Measurements from ENCODE around the gene DSP.

GRCh38 chr6:7580927-7581618, 39.6 kb downstream of the DSP start:
- TF ChIP-seq CTCF (IDR thresholded peaks at IDR 0.05): no peak
- no peak for TF ChIP-seq SIN3A (IDR thresholded peaks at IDR 0.05; ENCODE audit: borderline replicate concordance, insufficient read depth, low read depth, low read length)
- no peak for TF ChIP-seq POLR2AphosphoS5 (IDR thresholded peaks at IDR 0.05; ENCODE audit: low read depth, low read length)
- TF ChIP-seq, protein P1, sequence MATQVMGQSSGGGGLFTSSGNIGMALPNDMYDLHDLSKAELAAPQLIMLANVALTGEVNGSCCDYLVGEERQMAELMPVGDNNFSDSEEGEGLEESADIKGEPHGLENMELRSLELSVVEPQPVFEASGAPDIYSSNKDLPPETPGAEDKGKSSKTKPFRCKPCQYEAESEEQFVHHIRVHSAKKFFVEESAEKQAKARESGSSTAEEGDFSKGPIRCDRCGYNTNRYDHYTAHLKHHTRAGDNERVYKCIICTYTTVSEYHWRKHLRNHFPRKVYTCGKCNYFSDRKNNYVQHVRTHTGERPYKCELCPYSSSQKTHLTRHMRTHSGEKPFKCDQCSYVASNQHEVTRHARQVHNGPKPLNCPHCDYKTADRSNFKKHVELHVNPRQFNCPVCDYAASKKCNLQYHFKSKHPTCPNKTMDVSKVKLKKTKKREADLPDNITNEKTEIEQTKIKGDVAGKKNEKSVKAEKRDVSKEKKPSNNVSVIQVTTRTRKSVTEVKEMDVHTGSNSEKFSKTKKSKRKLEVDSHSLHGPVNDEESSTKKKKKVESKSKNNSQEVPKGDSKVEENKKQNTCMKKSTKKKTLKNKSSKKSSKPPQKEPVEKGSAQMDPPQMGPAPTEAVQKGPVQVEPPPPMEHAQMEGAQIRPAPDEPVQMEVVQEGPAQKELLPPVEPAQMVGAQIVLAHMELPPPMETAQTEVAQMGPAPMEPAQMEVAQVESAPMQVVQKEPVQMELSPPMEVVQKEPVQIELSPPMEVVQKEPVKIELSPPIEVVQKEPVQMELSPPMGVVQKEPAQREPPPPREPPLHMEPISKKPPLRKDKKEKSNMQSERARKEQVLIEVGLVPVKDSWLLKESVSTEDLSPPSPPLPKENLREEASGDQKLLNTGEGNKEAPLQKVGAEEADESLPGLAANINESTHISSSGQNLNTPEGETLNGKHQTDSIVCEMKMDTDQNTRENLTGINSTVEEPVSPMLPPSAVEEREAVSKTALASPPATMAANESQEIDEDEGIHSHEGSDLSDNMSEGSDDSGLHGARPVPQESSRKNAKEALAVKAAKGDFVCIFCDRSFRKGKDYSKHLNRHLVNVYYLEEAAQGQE (IDR thresholded peaks at IDR 0.05; ENCODE audit: insufficient read depth in 1 of 2, low read depth in 2 of 2, low read length in 1 of 2): no peak

Data from Panc1 (cell line).